ENCODE results near the gene MRPS34.

- TF ChIP-seq, protein P1, sequence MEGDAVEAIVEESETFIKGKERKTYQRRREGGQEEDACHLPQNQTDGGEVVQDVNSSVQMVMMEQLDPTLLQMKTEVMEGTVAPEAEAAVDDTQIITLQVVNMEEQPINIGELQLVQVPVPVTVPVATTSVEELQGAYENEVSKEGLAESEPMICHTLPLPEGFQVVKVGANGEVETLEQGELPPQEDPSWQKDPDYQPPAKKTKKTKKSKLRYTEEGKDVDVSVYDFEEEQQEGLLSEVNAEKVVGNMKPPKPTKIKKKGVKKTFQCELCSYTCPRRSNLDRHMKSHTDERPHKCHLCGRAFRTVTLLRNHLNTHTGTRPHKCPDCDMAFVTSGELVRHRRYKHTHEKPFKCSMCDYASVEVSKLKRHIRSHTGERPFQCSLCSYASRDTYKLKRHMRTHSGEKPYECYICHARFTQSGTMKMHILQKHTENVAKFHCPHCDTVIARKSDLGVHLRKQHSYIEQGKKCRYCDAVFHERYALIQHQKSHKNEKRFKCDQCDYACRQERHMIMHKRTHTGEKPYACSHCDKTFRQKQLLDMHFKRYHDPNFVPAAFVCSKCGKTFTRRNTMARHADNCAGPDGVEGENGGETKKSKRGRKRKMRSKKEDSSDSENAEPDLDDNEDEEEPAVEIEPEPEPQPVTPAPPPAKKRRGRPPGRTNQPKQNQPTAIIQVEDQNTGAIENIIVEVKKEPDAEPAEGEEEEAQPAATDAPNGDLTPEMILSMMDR (conservative IDR thresholded peaks at IDR 0.05; ENCODE audit: low read depth, low read length), result no peak
- no peak for TF ChIP-seq EZH2 (IDR thresholded peaks at IDR 0.05; ENCODE audit: borderline replicate concordance, low read depth, low read length, poor library complexity, severe bottlenecking)
These were observed 45.0 kb downstream of the MRPS34 start for GRCh38 chr16:1727651-1728624.
